Kidney glomerular epithelial cell (primary cell): ENCODE measurements around the gene MOB1B.
A peak's percentile ranks its signal among the peaks of the same experiment; 100 is the strongest.
"Not testable (repeated sequence)": the region's sequence is repeated elsewhere in the genome, so short reads cannot be mapped to it uniquely, and the experiment has no call there.

Experiments
- DNase-seq: peaks from one replicate; lab custom pipeline; 2025; lab: John Stamatoyannopoulos, UW

MOB1B gene

GRCh38 chr4:70956549-70957210 is 54.5 kb downstream of the MOB1B start:
- DNase-seq, result no peak

- peak; percentile 12 for DNase-seq
Measured at GRCh38 chr4:70958681-70959080, 56.5 kb downstream of the MOB1B start.

GRCh38 chr4:70969076-70969475 is 66.9 kb downstream of the MOB1B start:
- peak; percentile 89 for DNase-seq

GRCh38 chr4:70976252-70976651 is 74.1 kb downstream of the MOB1B start:
- no peak for DNase-seq

- no peak for DNase-seq
Measured at GRCh38 chr4:70979445-70980008, 77.4 kb downstream of the MOB1B start.

GRCh38 chr4:70980196-70980595 is 78.0 kb downstream of the MOB1B start:
- DNase-seq, result no peak

- no peak for DNase-seq
Measured at GRCh38 chr4:70984106-70984505, 81.9 kb downstream of the MOB1B start.

- no peak for DNase-seq
Measured at GRCh38 chr4:70984589-70984988, 82.4 kb downstream of the MOB1B start.

- DNase-seq, result no peak
Measured at GRCh38 chr4:70991596-70991995, 89.4 kb downstream of the MOB1B start.

GRCh38 chr4:70992391-70992881 is 90.3 kb downstream of the MOB1B start:
- no peak for DNase-seq

- DNase-seq, result peak; percentile 83
Measured at GRCh38 chr4:70993181-70994068, 91.3 kb downstream of the MOB1B start, which contains the start of gene DCK. Gene DCK (plus strand): TSS chr4:70993649. CDS start chr4:70993836, 187 bp downstream.

GRCh38 chr4:70994069-70994366 is 91.8 kb downstream of the MOB1B start:
- no peak for DNase-seq

- no peak for DNase-seq
Measured at GRCh38 chr4:70994387-70995099, 92.4 kb downstream of the MOB1B start.

- DNase-seq, result no peak
Measured at GRCh38 chr4:70996018-70996360, 93.8 kb downstream of the MOB1B start.

GRCh38 chr4:70997036-70997435 is 94.9 kb downstream of the MOB1B start:
- no peak for DNase-seq

- DNase-seq, result no peak
Measured at GRCh38 chr4:70997546-70997945, 95.4 kb downstream of the MOB1B start.

GRCh38 chr4:70999639-71000038 is 97.5 kb downstream of the MOB1B start:
- not testable (repeated sequence) for DNase-seq

GRCh38 chr4:71001363-71001762 is 99.2 kb downstream of the MOB1B start:
- DNase-seq, result not testable (repeated sequence)

GRCh38 chr4:71004281-71004851 is 102.2 kb downstream of the MOB1B start:
- DNase-seq, result no peak

- not testable (repeated sequence) for DNase-seq
Measured at GRCh38 chr4:71005025-71005424, 102.9 kb downstream of the MOB1B start.

GRCh38 chr4:71006203-71006907 is 104.2 kb downstream of the MOB1B start:
- DNase-seq, result no peak
